ENCODE measurements around the gene GPR3.
"Not testable (repeated sequence)": the region's sequence is repeated elsewhere in the genome, so short reads cannot be mapped to it uniquely, and the experiment has no call there.

Gene GPR3

DNA sequence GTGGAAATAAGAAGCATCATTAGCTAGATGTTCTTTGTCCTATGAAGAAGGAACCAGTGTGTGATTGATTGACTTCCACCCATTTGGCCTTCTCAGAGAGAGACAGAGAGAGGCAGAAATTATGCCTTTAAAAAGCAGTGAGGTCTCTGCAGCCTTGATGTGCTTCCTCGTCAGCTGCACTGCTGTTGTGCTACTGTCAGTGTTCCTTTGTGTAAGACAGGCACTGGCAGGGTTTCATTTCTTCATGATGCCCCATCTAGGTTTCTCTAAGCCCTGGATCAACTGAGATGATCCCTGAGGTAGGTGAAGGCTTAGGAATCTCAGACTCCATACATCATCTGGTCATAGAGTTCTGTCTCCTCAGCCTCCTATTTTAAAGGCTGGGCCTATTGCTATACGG lies 34.9 kb downstream of the GPR3 start:
- DNase-seq (ENCODE audit: low read depth, low spot score), result no peak

GRCh38 chr1:27427816-27428315 lies 35.4 kb downstream of the GPR3 start:
- DNase-seq (ENCODE audit: low read depth, low spot score), result no peak

DNA sequence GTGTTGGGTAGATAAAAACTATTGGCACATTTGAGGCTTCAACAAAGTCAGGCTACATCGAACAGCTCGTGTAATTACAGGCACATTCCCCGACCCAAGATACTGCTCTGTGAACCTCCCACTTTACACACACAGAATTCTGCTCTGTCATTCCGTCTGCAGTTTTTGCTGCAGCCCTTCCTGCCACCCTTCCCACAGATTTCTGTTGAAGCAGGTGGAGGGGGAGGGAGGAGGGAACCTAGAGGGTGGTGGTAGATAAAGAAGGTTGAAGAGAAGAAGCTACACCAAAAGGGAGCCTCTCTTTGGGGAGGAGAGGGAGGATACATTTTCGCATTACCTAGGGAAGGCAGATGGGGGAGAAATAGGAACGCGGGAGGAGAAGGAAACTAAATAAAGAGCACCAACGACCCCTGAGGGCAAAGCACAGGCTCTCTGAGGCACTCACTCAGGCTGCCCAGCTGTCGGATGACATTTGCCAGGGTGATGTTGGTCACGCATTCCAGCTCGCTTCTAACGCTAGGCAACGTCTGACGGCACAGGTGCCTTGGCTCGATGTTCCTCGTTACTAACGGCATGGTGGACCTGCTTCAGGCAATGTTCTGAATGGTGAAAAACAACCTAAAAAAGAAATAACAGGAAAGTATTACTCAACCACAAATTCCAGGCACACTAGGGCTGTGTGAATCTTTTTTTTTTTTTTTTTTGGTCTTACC lies 36.0 kb downstream of the GPR3 start:
- DNase-seq (ENCODE audit: low read depth, low spot score), result no peak

DNA sequence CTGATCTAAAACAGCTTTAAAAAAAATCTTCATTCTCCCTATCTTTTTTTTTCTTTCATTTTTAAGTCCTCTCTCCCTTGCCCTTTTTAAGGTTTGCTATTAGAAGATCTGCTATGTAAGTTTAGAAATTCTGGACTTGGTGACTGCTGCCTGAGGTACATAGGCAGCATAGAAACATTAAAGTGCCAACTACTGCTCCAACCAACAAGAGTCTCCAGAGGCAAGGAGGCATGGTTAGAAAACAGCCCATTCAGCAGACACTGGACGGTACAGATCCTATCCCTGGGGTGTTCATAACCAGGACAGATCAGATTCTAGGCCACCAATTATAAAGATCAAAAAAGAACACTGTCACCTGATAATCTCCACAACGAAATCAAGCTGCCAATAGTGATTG lies 36.6 kb downstream of the GPR3 start:
- DNase-seq (ENCODE audit: low read depth, low spot score), result no peak

GRCh38 chr1:27430903-27431600 lies 38.6 kb downstream of the GPR3 start:
- no peak for DNase-seq (ENCODE audit: low read depth, low spot score)

DNA sequence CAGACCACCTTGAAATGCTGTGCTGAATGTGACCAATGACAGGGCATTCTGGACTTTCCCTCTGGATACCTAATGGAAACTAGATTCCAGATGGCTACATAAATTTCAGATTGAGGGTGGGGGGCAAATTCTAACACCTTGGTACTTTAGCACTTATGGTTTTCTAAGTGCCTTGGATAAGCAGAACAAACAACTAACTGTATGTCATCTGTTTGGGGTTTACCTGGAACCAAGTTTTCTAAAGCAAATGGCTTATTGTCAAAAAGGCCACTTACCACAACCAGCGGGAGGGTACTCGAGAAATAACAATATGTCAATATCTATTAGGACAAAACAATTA lies 39.1 kb downstream of the GPR3 start:
- no peak for DNase-seq (ENCODE audit: low read depth, low spot score)

GRCh38 chr1:27432725-27433124 lies 40.3 kb downstream of the GPR3 start:
- DNase-seq (ENCODE audit: low read depth, low spot score), result not testable (repeated sequence)

GRCh38 chr1:27433706-27434105 lies 41.3 kb downstream of the GPR3 start:
- DNase-seq (ENCODE audit: low read depth, low spot score), result no peak

GRCh38 chr1:27435566-27436203 lies 43.3 kb downstream of the GPR3 start:
- DNase-seq (ENCODE audit: low read depth, low spot score), result no peak

DNA sequence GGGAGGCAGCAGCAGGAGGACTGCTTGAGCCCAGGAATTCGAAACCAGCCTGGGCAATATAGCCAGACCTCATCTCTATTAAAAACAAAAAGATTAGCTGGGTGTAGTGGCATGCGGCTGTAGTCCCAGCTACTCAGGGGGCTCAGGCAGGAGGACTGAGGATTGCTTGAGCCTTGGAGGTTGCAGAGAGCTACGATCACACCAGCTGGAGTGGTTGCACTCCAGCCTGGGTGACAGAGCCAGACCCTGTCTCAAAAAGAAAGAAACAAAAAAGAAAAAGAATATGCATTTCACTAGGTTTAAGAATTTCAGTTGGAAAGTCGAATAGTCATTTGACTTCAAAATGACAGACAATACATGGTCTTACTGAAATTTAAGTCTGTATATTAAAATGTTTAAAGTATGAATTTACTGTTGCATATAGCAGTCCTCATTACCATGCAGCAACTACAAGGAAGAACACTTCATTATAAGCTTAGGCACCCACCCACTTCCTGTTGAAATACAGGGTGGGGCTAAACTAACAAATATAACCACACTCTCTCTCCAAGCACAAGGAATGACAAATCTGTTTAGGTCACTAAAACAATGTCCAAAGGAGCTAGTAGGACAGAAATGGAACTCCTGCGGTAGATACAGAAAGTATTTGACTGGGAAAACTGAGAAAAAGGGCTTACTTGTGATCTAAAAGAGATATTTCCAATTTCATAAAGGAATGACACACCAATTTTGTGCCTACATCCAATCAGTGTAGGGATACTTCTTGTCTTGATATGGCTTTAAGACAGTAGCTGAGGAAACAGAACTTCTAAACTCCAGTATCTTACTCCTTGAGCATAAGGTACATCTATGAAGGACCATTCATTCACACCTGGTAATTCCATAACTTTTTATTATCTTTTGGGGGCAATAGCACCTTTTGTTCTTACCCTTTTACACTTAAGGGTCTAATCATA lies 44.1 kb downstream of the GPR3 start:
- DNase-seq (ENCODE audit: low read depth, low spot score), result no peak

- no peak for DNase-seq (ENCODE audit: low read depth, low spot score)
Observed at GRCh38 chr1:27438621-27439061, 46.2 kb downstream of the GPR3 start.

GRCh38 chr1:27439150-27439549 lies 46.7 kb downstream of the GPR3 start:
- DNase-seq (ENCODE audit: low read depth, low spot score), result no peak

- DNase-seq (ENCODE audit: low read depth, low spot score), result no peak
Observed at GRCh38 chr1:27444632-27445031, 52.2 kb downstream of the GPR3 start.

Measured in activated CD4-positive, CD25-positive, alpha-beta regulatory T cell treated with anti-CD3 and anti-CD28 coated beads, Interleukin-2, amount 50 U/mL, for 16 hours (primary cell).